Erythroblast (primary cell): ENCODE data around the gene GNG4.

Source experiments
- GATA1 ChIP-seq: IDR thresholded peaks from 2 replicates; pipeline ENCODE4 v1.6.1; 2011; ENCODE audit warnings: low read depth, mild to moderate bottlenecking, control low read depth, low read length, moderate library complexity
- POLR2A ChIP-seq: IDR thresholded peaks from 2 replicates; pipeline ENCODE4 v1.6.1; 2011; ENCODE audit warnings: mild to moderate bottlenecking, low read length

DNA sequence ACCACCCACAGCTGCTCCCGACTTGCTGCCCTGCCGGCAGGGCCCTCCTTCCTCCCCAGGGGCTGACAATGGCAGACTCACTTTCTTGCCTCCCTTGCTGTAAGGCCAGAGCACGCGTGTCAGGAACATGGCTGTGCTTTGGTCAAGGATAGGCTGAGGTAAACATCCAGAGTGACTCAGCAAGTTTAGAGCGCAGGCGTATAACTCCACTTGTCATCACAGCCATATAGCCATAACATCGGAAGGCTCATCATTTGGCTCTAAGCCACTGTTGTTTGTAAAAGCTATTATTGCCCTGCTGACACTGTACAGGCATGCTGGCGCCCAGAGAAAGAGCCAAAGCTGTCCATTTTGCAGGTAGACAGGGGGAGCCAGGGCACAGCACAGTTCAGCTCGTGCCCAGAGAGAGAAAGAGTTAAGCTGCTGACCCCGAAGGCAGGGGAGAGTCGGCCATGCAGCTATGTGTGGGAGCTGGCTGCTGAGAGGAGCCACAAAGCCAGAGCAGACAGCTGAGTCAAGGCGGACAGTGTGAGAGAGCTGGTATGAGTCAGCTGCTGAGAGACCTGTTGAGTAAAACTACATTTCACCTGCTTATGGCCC, 60.6 kb downstream of the GNG4 start:
- TF ChIP-seq POLR2A (no peak), GATA1 (no peak)
